Urinary bladder (tissue), 4 donors: ENCODE measurements around the gene XPO5. TPM values are rescaled to one million over a fixed set of nuclear protein-coding genes. Genes with fewer than 3 reads are reported as not detected.
"Not testable (repeated sequence)": the region's sequence is repeated elsewhere in the genome, so short reads cannot be mapped to it uniquely, and the experiment has no call there.

Experiments used
- DNase-seq: peaks from one replicate; pipeline ENCODE4 v3.0.0-alpha.2; 2015; ENCODE audit errors: extremely low spot score
- H3K27ac ChIP-seq: one replicate; pipeline ENCODE4 v1.5.1; 2013; ENCODE audit warnings: low read depth, mild to moderate bottlenecking, moderate library complexity
- H3K36me3 ChIP-seq: one replicate; pipeline ENCODE4 v1.6.1; 2013; ENCODE audit warnings: mild to moderate bottlenecking, moderate library complexity; ENCODE audit not compliant: insufficient read depth
- H3K4me1 ChIP-seq: one replicate; pipeline ENCODE4 v1.6.1; 2013; ENCODE audit warnings: mild to moderate bottlenecking, moderate library complexity; ENCODE audit not compliant: insufficient read depth
- H3K4me3 ChIP-seq: one replicate; pipeline ENCODE4 v1.5.1; 2013; ENCODE audit warnings: low read depth, low read length
- WGBS: extraction: QIAGEN DNeasy Blood & Tissue Kit; methylation state at CpG from one replicate; pipeline ENCODE4 v1.1.7; 2013; 5-methylcytosine and 5-hydroxymethylcytosine counted together
- polyA plus RNA-seq: library from polyadenylated mRNA; stranded (reverse); fragments of 200-250 nt; gene quantifications from one replicate; pipeline ENCODE4 v1.2.3, GENCODE V29; 2013
- total RNA-seq: library from RNA; depleted of rRNA; stranded (reverse); fragments of >200 nt; gene quantifications from one replicate; pipeline ENCODE4 v1.2.3, GENCODE V29; 2014
- donor health status: healthy with polysubstance abuse.
- donor health status: healthy.

Gene XPO5
- total and polyA plus RNA-seq, 2 donors, result 12.6 to 23.8 TPM

DNA sequence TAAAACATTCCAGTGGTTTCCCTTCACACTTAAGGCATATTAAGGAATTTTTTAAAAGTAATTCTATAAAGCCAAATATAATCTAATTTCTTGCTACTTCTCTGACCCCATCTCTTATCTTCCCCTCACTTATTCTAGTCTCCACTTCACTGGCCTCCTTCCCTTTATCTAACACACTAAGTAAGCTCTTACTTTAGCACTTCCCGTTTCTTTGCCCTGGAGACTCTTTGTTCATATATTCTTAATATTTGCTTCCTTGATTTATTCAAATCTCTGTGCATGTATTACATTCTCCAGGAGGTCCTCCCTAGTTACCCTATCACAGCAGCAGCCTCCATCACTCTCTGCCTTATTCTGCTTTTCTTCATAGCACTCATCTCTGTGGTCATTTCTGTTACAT lies 33.0 kb upstream of the XPO5 start:
- no peaks in the 10 kb centered on the region for H3K4me1 ChIP-seq
- no peak for DNase-seq
- no peak overlapping the region for H3K27ac ChIP-seq
- H3K36me3 ChIP-seq, result no peaks in the 10 kb centered on the region
- WGBS, result 63% methylated on average over 1 of the region's 1 CpG
- H3K4me3 ChIP-seq, result no peak overlapping the region

DNA sequence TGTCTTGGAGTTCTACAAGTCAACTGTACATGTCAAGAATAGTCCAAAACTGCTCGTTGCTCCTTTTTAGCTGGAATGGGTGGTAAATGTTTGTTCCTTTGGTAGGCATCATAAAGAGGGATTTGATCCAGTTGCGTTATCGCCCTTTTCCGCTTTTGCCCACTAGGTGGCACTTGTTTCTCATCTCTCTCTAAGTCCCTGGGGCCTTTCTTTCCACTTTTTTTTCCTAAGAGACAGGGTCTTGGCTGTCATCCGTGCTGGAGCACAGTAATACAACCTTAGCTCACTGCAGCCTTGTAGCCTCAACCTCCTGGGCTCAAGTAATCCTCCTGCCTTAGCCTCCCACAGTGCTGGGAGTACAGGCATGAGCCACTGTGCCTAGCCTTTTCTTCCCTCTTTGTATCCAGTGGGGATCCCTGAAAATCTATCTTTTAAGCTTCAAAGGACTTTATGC lies 32.5 kb upstream of the XPO5 start:
- H3K36me3 ChIP-seq, result no peaks in the 10 kb centered on the region
- peak; percentile 23 for DNase-seq
- no peak overlapping the region for H3K27ac ChIP-seq
- WGBS, result 3% methylated on average over 5 of the region's 5 CpGs
- no peaks in the 10 kb centered on the region for H3K4me1 ChIP-seq
- no peak overlapping the region for H3K4me3 ChIP-seq

DNA sequence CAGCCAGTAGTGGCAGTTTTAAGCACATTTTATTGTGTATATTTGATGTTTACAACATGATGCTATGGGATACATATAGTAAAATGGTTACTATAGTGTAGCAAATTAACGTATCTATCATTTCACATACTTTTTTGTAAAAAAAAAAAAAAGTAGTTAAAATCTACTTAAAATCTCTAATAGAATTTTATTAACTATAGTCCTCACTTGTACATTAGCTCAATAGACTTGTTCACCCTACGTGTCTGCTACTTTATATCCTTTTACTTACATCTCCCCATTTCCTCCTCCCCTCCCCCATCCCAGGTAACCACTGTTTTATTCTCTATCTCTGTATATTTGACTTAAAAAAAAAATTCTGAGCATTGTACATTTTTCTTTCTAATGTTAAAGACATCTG lies 30.2 kb upstream of the XPO5 start:
- 95% methylated on average over 2 of the region's 2 CpGs for WGBS
- H3K27ac ChIP-seq, result no peak overlapping the region
- H3K36me3 ChIP-seq, result peaks cover 3% of the 10 kb centered on the region
- H3K4me1 ChIP-seq, result no peaks in the 10 kb centered on the region
- no peak for DNase-seq
- H3K4me3 ChIP-seq, result no peak overlapping the region

DNA sequence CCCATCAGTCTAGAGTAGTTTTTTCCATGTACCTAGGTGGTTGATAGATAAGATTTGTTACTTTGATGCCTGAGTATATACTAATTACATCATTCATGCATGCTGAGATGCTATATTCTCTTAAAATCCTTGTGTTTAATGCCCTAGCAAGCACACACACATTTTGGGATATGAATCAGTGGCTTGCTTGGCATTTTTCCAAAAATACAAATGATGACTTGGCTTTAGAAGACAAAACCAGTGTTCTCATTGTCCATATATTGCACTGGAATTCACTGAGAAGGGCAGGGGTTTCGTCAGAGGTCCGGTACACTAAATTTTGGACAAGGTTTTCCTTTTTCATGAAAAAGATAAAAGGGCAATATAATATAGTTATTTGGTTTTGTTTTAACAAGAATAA lies 28.3 kb upstream of the XPO5 start:
- DNase-seq, result no peak
- WGBS, result 88% methylated on average over 2 of the region's 2 CpGs
- Histone ChIP-seq H3K36me3 (peaks cover 3% of the 10 kb centered on the region), H3K4me3 (no peak overlapping the region), H3K4me1 (no peaks in the 10 kb centered on the region), H3K27ac (no peak overlapping the region)

DNA sequence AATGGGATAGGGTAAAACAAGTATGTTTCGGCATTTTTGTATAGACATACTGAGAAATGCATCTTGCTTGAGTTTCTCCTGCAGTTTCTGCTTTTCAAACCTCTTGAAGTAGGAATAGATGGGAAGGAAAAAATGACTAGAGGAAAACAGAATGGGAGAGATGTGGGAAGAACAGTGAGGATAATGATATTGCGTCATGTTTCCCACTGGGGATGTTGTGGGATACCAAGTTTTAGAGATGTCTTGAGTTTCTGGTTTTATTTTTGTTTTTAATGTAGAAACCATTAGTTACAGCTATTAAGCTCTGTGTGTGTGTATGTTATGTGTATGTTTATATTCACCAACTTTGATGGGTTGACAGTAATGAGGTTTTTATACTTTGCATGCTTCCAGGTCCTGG lies 24.8 kb upstream of the XPO5 start:
- Histone ChIP-seq H3K4me3 (no peak overlapping the region), H3K27ac (no peak overlapping the region), H3K4me1 (no peaks in the 10 kb centered on the region), H3K36me3 (peaks cover 3% of the 10 kb centered on the region)
- DNase-seq, result no peak
- 97% methylated on average over 2 of the region's 2 CpGs for WGBS

GRCh38 chr6:43593938-43594337 lies 18.1 kb upstream of the XPO5 start:
- Histone ChIP-seq H3K27ac (no peak overlapping the region), H3K4me3 (no peak overlapping the region), H3K4me1 (no peaks in the 10 kb centered on the region), H3K36me3 (no peaks in the 10 kb centered on the region)
- 57% methylated on average over 1 of the region's 1 CpG for WGBS
- no peak for DNase-seq

DNA sequence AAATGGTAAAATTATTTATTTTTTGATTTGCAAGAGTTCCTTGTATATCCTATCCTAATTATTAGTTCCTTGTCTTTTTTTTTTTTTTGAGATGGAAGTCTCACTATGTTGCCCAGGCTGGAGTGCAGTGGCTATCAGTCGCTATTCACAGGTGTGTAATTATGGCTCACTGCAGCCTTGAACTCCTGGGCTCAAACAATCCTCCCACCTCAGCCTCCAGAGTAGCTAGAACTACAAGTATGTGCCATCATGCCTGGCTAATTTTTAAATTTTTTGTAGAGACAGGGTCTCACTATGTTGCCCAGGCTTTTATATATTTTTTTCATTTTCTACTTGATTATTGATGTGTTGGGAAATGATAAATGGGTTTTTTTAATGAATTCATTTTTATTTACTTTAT lies 13.7 kb upstream of the XPO5 start:
- not testable (repeated sequence) for H3K4me1 ChIP-seq, H3K27ac ChIP-seq, H3K4me3 ChIP-seq, DNase-seq, H3K36me3 ChIP-seq
- 96% methylated on average over 1 of the region's 1 CpG for WGBS

DNA sequence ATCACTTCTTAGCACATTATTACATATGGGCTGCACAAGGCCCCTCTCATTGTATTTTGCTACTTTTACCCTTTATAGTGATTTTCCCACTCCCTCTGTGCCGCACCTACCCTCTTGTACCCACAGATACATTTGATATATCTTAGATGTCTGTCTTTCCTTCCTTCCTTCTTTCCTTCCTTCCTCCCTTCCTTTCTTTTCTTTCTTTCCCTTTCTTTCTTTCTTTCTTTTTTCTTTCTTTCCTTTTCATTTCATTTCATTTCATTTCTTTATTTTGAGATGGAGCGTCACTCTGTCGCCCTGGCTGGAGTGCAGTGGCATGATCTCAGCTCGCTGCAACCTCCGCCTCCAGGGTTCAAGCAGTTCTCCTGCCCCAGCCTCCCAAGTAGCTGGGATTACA lies 12.4 kb upstream of the XPO5 start:
- Histone ChIP-seq H3K4me3 (no peak overlapping the region), H3K27ac (no peak overlapping the region), H3K36me3 (no peaks in the 10 kb centered on the region), H3K4me1 (no peaks in the 10 kb centered on the region)
- 98% methylated on average over 5 of the region's 5 CpGs for WGBS
- no peak for DNase-seq

DNA sequence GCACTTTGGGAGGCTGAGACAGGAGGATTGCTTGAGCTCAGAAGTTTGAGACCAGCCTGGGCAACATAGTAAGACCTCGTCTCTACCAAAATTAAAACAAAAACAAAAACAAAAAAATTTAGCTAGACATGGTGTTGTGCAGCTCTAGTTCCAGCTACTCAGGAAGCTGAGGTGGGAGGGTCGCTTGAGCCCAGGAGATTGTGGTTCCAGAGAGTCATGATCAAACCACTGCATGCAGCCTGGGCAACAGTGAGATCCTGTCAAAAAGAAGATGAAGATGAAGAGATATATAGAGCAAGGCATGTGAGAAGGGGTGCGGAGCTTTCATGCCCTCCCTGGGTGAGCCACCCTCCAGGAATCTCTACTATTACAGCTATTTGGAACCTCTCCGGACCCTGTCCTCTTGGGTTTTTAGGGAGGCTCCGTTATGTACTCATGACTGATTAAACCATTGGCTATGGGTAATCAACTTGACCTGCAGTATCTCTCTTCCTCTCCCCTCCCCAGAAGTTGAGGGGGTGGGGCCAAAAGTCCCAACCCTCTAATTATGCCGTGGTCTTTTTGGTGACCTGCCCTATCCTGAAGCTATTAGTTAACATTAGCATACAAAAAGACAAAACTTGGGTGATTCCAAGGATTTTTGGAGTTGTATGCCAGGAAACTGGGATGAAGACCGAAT lies 9.2 kb upstream of the XPO5 start:
- Histone ChIP-seq H3K27ac (no peak overlapping the region), H3K4me1 (no peaks in the 10 kb centered on the region), H3K4me3 (no peak overlapping the region), H3K36me3 (no peaks in the 10 kb centered on the region)
- DNase-seq, result no peak
- WGBS, result 93% methylated on average over 7 of the region's 7 CpGs

- Histone ChIP-seq H3K4me3 (no peak overlapping the region), H3K36me3 (no peaks in the 10 kb centered on the region), H3K27ac (no peak overlapping the region), H3K4me1 (no peaks in the 10 kb centered on the region)
- WGBS, result 81% methylated on average over 5 of the region's 5 CpGs
- DNase-seq, result no peak
Observed at GRCh38 chr6:43582911-43583310, 7.1 kb upstream of the XPO5 start.

DNA sequence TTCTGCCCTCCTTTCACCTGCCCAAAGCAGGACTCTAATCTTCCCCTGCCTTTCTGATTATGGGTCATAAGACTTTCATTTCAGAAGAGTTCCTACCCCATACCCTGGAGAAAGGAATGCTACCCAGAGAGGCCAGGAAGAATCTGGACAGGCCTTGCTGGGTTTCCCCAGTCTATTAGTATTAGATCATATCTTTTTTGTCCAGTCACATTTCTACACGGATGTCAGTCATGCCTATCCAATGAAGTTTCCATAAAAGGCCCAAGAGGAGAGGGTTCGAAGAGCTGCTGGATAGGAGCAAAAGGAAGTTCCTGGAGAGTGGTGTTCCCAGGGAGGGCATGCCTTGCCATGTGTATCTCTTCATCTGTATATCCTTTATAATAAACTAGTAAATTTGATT lies 3.3 kb upstream of the XPO5 start:
- 87% methylated on average over 2 of the region's 2 CpGs for WGBS
- no peak overlapping the region for H3K27ac ChIP-seq
- H3K4me1 ChIP-seq, result no peaks in the 10 kb centered on the region
- DNase-seq, result no peak
- no peaks in the 10 kb centered on the region for H3K36me3 ChIP-seq
- H3K4me3 ChIP-seq, result no peak overlapping the region

DNA sequence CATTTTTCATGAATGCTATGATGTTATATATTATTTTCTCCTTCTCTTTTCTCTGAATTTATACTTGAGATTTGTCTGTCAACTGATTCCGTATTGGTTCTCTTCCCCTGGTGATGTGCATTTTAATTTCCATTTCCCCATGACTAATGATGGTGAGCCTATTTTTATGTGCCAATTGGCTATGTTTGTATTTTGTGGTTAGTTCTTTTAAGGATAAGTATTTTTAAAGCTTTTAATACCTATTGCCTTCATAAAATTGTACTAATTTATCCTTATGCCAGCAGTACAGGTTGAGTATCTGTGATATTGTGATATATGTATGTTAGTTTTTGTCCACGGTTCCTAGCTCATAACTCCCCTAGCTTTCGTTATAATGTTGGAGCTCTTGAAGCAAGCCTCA lies 2.9 kb upstream of the XPO5 start:
- no peak overlapping the region for H3K4me3 ChIP-seq
- H3K27ac ChIP-seq, result no peak overlapping the region
- 82% methylated on average over 3 of the region's 3 CpGs for WGBS
- no peaks in the 10 kb centered on the region for H3K36me3 ChIP-seq
- no peak for DNase-seq
- no peaks in the 10 kb centered on the region for H3K4me1 ChIP-seq

DNA sequence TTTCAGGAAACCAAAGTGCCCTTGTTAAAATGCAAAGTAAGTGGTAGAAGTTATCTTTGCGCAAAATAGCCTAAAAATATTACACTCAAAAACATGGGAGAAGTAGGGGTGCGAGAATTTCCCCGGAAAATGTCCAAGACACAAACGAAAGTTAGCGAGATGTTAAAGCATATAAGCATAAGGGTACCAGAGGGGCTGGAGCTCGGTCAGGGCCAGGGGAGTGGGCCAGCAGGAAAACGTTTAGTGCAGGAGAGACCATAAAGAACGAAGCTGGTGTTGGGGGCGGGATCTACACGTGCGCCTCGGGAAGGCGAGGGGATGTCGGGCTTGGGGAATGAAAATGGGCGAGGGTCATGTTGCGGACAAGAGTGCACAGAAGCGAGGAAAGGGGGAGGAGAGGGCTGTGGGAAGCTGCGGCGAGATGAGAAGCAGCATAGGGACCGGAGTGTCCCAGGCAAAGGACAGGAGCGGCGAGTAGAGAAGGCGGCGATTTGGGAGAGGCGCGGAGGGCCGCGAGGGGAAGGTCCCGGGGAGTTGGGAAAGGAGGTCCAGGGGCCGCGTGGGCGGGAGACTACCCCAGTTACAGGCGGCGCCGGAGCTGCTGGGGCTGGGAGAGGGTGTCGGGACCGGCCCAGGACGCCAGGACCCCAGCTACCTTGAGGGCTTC lies 600 bp downstream of the XPO5 start:
- Histone ChIP-seq H3K4me3 (peak overlapping the region; percentile 88), H3K27ac (no peak overlapping the region), H3K36me3 (no peaks in the 10 kb centered on the region), H3K4me1 (no peaks in the 10 kb centered on the region)
- under 1% methylated on average over 38 of the region's 38 CpGs for WGBS
- DNase-seq, result no peak

- DNase-seq, result no peak
- H3K4me1 ChIP-seq, result no peaks in the 10 kb centered on the region
- no peaks in the 10 kb centered on the region for H3K36me3 ChIP-seq
- H3K27ac ChIP-seq, result no peak overlapping the region
- no peak overlapping the region for H3K4me3 ChIP-seq
- WGBS, result 94% methylated on average over 4 of the region's 4 CpGs
Observed at GRCh38 chr6:43572015-43572414, 3.8 kb downstream of the XPO5 start.
